Measurements from ENCODE around the gene CHSY3. TPM values are rescaled to one million over a fixed set of nuclear protein-coding genes. Genes with fewer than 3 reads are reported as not detected.

Gene CHSY3
- total RNA-seq, 2 donors from 2014 or later = 1.2 to 2.0 TPM

GRCh38 chr5:129921204-129921603, 16.9 kb downstream of the CHSY3 start:
- no peaks in the 10 kb centered on the region for H3K4me1 ChIP-seq (ENCODE audit: control insufficient read depth, insufficient read depth, low read length)
- no peak for TF ChIP-seq CTCF (conservative IDR thresholded peaks at IDR 0.05)
- Mint-ChIP-seq H3K27ac (no peak overlapping the region), H3K36me3 (ENCODE audit: low read depth) (peaks cover 2% of the 10 kb centered on the region), H3K4me1 (no peaks in the 10 kb centered on the region), H3K27me3 (ENCODE audit: insufficient read depth) (no peaks in the 10 kb centered on the region), H3K9me3 (no peaks in the 10 kb centered on the region), H3K4me3 (no peak overlapping the region)
- no peak overlapping the region for H3K9ac ChIP-seq (ENCODE audit: extremely low read depth, low read length, poor library complexity, severe bottlenecking)
- no peaks in the 10 kb centered on the region for H3K36me3 ChIP-seq (ENCODE audit: control insufficient read depth, insufficient read depth, low read length)
- no peak for DNase-seq
- no peak overlapping the region for H3K4me3 ChIP-seq (ENCODE audit: low read length)
- H3K9me3 ChIP-seq (ENCODE audit: control insufficient read depth, low read length) = no peaks in the 10 kb centered on the region
- no peaks in the 10 kb centered on the region for H3K27me3 ChIP-seq (ENCODE audit: control insufficient read depth, insufficient read depth, low read length, poor library complexity, severe bottlenecking)
- H3K27ac ChIP-seq (ENCODE audit: low read depth, low read length) = no peak overlapping the region
- 86 to 94% methylated on average over 2 to 4 of the region's 4 CpGs for WGBS, 2 experiments (ENCODE audit: insufficient coverage in 1 of 2, insufficient read length in 1 of 2)

- H3K36me3 ChIP-seq (ENCODE audit: control insufficient read depth, insufficient read depth, low read length) = no peaks in the 10 kb centered on the region
- no peak for TF ChIP-seq CTCF (conservative IDR thresholded peaks at IDR 0.05)
- Mint-ChIP-seq H3K9me3 (no peaks in the 10 kb centered on the region), H3K36me3 (ENCODE audit: low read depth) (no peaks in the 10 kb centered on the region), H3K4me1 (no peaks in the 10 kb centered on the region), H3K27me3 (ENCODE audit: insufficient read depth) (no peaks in the 10 kb centered on the region), H3K27ac (no peak overlapping the region), H3K4me3 (no peak overlapping the region)
- H3K4me1 ChIP-seq (ENCODE audit: control insufficient read depth, insufficient read depth, low read length) = no peaks in the 10 kb centered on the region
- H3K4me3 ChIP-seq (ENCODE audit: low read length) = no peak overlapping the region
- H3K27me3 ChIP-seq (ENCODE audit: control insufficient read depth, insufficient read depth, low read length, poor library complexity, severe bottlenecking) = no peaks in the 10 kb centered on the region
- WGBS, 2 experiments (ENCODE audit: insufficient coverage in 1 of 2, insufficient read length in 1 of 2) = 91% methylated on average over 3 of the region's 4 CpGs; no CpG with 5 or more reads in 1 of the 2 experiments
- no peak overlapping the region for H3K27ac ChIP-seq (ENCODE audit: low read depth, low read length)
- no peak overlapping the region for H3K9ac ChIP-seq (ENCODE audit: extremely low read depth, low read length, poor library complexity, severe bottlenecking)
- no peaks in the 10 kb centered on the region for H3K9me3 ChIP-seq (ENCODE audit: control insufficient read depth, low read length)
- no peak for DNase-seq
Measured at GRCh38 chr5:129930221-129930620, 26.0 kb downstream of the CHSY3 start.

GRCh38 chr5:129935626-129936025, 31.4 kb downstream of the CHSY3 start:
- Mint-ChIP-seq H3K36me3 (ENCODE audit: low read depth) (no peaks in the 10 kb centered on the region), H3K4me3 (no peak overlapping the region), H3K4me1 (no peaks in the 10 kb centered on the region), H3K27ac (no peak overlapping the region), H3K9me3 (peaks cover 16% of the 10 kb centered on the region), H3K27me3 (ENCODE audit: insufficient read depth) (no peaks in the 10 kb centered on the region)
- WGBS, 2 experiments (ENCODE audit: insufficient coverage in 1 of 2, insufficient read length in 1 of 2) = 96% methylated on average over 2 of the region's 2 CpGs; no CpG with 5 or more reads in 1 of the 2 experiments
- no peaks in the 10 kb centered on the region for H3K4me1 ChIP-seq (ENCODE audit: control insufficient read depth, insufficient read depth, low read length)
- peaks cover 6% of the 10 kb centered on the region for H3K9me3 ChIP-seq (ENCODE audit: control insufficient read depth, low read length)
- no peak overlapping the region for H3K9ac ChIP-seq (ENCODE audit: extremely low read depth, low read length, poor library complexity, severe bottlenecking)
- TF ChIP-seq CTCF (conservative IDR thresholded peaks at IDR 0.05) = no peak
- H3K27ac ChIP-seq (ENCODE audit: low read depth, low read length) = no peak overlapping the region
- no peak for DNase-seq
- no peaks in the 10 kb centered on the region for H3K36me3 ChIP-seq (ENCODE audit: control insufficient read depth, insufficient read depth, low read length)
- no peaks in the 10 kb centered on the region for H3K27me3 ChIP-seq (ENCODE audit: control insufficient read depth, insufficient read depth, low read length, poor library complexity, severe bottlenecking)
- no peak overlapping the region for H3K4me3 ChIP-seq (ENCODE audit: low read length)

Data from endodermal cell (in vitro differentiated cells).